Measurements from ENCODE around the gene SNAP47. TPM values are rescaled to one million over a fixed set of nuclear protein-coding genes. Genes with fewer than 3 reads are reported as not detected.

Gene SNAP47
- polyA plus RNA-seq, 6 donors from 2014 or later, result 30.7 to 45.9 (median 37.9) TPM

GRCh38 chr1:227780101-227781044 lies 45.1 kb downstream of the SNAP47 start:
- peaks cover 0 to 9% (median 0%) of the 10 kb centered on the region in 7 donors for H3K9me3 Mint-ChIP-seq
- no peak for DNase-seq
- no peak for ATAC-seq (ENCODE audit: low read depth in 2 of 2)
- H3K27me3 Mint-ChIP-seq, result no peaks in the 10 kb centered on the region
- H3K27ac Mint-ChIP-seq, result no peak overlapping the region
- peaks cover 0 to 6% of the 10 kb centered on the region in 2 donors for H3K36me3 Mint-ChIP-seq
- H3K4me3 Mint-ChIP-seq, result no peak overlapping the region
- H3K4me1 Mint-ChIP-seq, result peaks cover under 1 to 7% (median 1%) of the 10 kb centered on the region in 3 donors

- no peak for DNase-seq
- peaks cover 0 to 1% of the 10 kb centered on the region in 2 donors for H3K36me3 Mint-ChIP-seq
- H3K27me3 Mint-ChIP-seq, result no peaks in the 10 kb centered on the region
Observed at GRCh38 chr1:227781314-227781930, 46.2 kb downstream of the SNAP47 start.

GRCh38 chr1:227782226-227782625 lies 47.0 kb downstream of the SNAP47 start:
- Mint-ChIP-seq H3K27me3 (no peaks in the 10 kb centered on the region), H3K27ac (peak overlapping the region in 3 of 6 donors; percentile 20 to 44 (median 36)), H3K4me3 (no peak overlapping the region), H3K36me3 (no peaks in the 10 kb centered on the region), H3K9me3 (peaks cover 0 to 12% (median 0%) of the 10 kb centered on the region in 7 donors), H3K4me1 (peaks cover 18 to 22% (median 19%) of the 10 kb centered on the region in 3 donors)
- no peak for ATAC-seq (ENCODE audit: low read depth in 2 of 2)
- DNase-seq, result no peak

More at GRCh38 chr1:227781314-227781930, 46.2 kb downstream of the SNAP47 start:
- peaks cover 0 to 12% (median 0%) of the 10 kb centered on the region in 7 donors for H3K9me3 Mint-ChIP-seq
- no peak overlapping the region for H3K27ac Mint-ChIP-seq
- ATAC-seq (ENCODE audit: low read depth in 2 of 2), result no peak
- no peak overlapping the region for H3K4me3 Mint-ChIP-seq
- H3K4me1 Mint-ChIP-seq, result peaks cover 11 to 17% (median 12%) of the 10 kb centered on the region in 3 donors

GRCh38 chr1:227785094-227785804 lies 50.0 kb downstream of the SNAP47 start:
- DNase-seq (peak; percentile 58), ATAC-seq (ENCODE audit: low read depth in 2 of 2) (peak; percentile 46 to 49)
- Mint-ChIP-seq H3K36me3 (no peaks in the 10 kb centered on the region), H3K4me3 (peak overlapping the region; percentile 35 to 88 (median 75)), H3K27me3 (no peaks in the 10 kb centered on the region), H3K27ac (peak overlapping the region; percentile 71 to 97 (median 87)), H3K4me1 (peaks cover 22 to 36% (median 25%) of the 10 kb centered on the region in 3 donors), H3K9me3 (peaks cover 0 to 12% (median 0%) of the 10 kb centered on the region in 7 donors)

GRCh38 chr1:227785805-227786671 lies 50.8 kb downstream of the SNAP47 start:
- Mint-ChIP-seq H3K9me3 (peaks cover 0 to 12% (median 0%) of the 10 kb centered on the region in 7 donors), H3K36me3 (no peaks in the 10 kb centered on the region), H3K27me3 (no peaks in the 10 kb centered on the region), H3K4me1 (peaks cover 22 to 36% (median 25%) of the 10 kb centered on the region in 3 donors), H3K27ac (peak overlapping the region; percentile 71 to 97 (median 87)), H3K4me3 (peak overlapping the region; percentile 67 to 92 (median 85))
- no peak for ATAC-seq (ENCODE audit: low read depth in 2 of 2)
- DNase-seq, result no peak

GRCh38 chr1:227786673-227787512 lies 51.7 kb downstream of the SNAP47 start:
- Mint-ChIP-seq H3K4me1 (peaks cover 22 to 36% (median 25%) of the 10 kb centered on the region in 3 donors), H3K4me3 (peak overlapping the region; percentile 83 to 93 (median 88)), H3K36me3 (no peaks in the 10 kb centered on the region), H3K27ac (peak overlapping the region; percentile 21 to 97 (median 83)), H3K27me3 (no peaks in the 10 kb centered on the region), H3K9me3 (peaks cover 0 to 12% (median 0%) of the 10 kb centered on the region in 7 donors)
- DNase-seq, result peak; percentile 23
- ATAC-seq (ENCODE audit: low read depth in 2 of 2), result no peak

- peak; percentile 84 to 87 for ATAC-seq (ENCODE audit: low read depth in 2 of 2)
- DNase-seq, result peak; percentile 88
- H3K27me3 Mint-ChIP-seq, result no peaks in the 10 kb centered on the region
- no peaks in the 10 kb centered on the region for H3K36me3 Mint-ChIP-seq
- peak overlapping the region; percentile 38 to 97 (median 83) for H3K27ac Mint-ChIP-seq
- peak overlapping the region; percentile 83 to 93 (median 88) for H3K4me3 Mint-ChIP-seq
- H3K9me3 Mint-ChIP-seq, result peaks cover 0 to 12% (median 0%) of the 10 kb centered on the region in 7 donors
- peaks cover 22 to 36% (median 25%) of the 10 kb centered on the region in 3 donors for H3K4me1 Mint-ChIP-seq
Observed at GRCh38 chr1:227787513-227788270, 52.5 kb downstream of the SNAP47 start.

- peak overlapping the region; percentile 83 to 93 (median 88) for H3K4me3 Mint-ChIP-seq
- no peaks in the 10 kb centered on the region for H3K36me3 Mint-ChIP-seq
- ATAC-seq (ENCODE audit: low read depth in 2 of 2), result peak; percentile 48 to 55
- DNase-seq, result peak; percentile 74
- peaks cover 0 to 10% (median 0%) of the 10 kb centered on the region in 7 donors for H3K9me3 Mint-ChIP-seq
- H3K27me3 Mint-ChIP-seq, result no peaks in the 10 kb centered on the region
- peaks cover 22 to 36% (median 25%) of the 10 kb centered on the region in 3 donors for H3K4me1 Mint-ChIP-seq
- peak overlapping the region in 5 of 6 donors; percentile 24 to 90 (median 79) for H3K27ac Mint-ChIP-seq
Observed at GRCh38 chr1:227788271-227789083, 53.2 kb downstream of the SNAP47 start.

GRCh38 chr1:227789084-227790033 lies 54.1 kb downstream of the SNAP47 start:
- peaks cover 0 to 4% (median 3%) of the 10 kb centered on the region in 3 donors for H3K27me3 Mint-ChIP-seq
- DNase-seq (no peak), ATAC-seq (ENCODE audit: low read depth in 2 of 2) (no peak)
- H3K36me3 Mint-ChIP-seq, result no peaks in the 10 kb centered on the region
- peak overlapping the region; percentile 83 to 93 (median 88) for H3K4me3 Mint-ChIP-seq
- peaks cover 0 to 8% (median 0%) of the 10 kb centered on the region in 7 donors for H3K9me3 Mint-ChIP-seq
- peaks cover 22 to 36% (median 25%) of the 10 kb centered on the region in 3 donors for H3K4me1 Mint-ChIP-seq
- peak overlapping the region in 4 of 6 donors; percentile 59 to 95 (median 86) for H3K27ac Mint-ChIP-seq

Measured in naive B cell (primary cell).